LoVo (cell line): ENCODE results near the gene NALCN.

ENCODE experiments used
- DNase-seq: peaks from one replicate; pipeline ENCODE4 v3.0.0-alpha.2; 2016; ENCODE audit warnings: low spot score

Gene NALCN

GRCh38 chr13:101205408-101205807 is 210.9 kb downstream of the NALCN start:
- DNase-seq: no peak

GRCh38 chr13:101204270-101205020 is 211.9 kb downstream of the NALCN start:
- DNase-seq: no peak

- DNase-seq: no peak
Measured at GRCh38 chr13:101202590-101202989, 213.7 kb downstream of the NALCN start.

- no peak for DNase-seq
Measured at GRCh38 chr13:101190976-101191375, 225.3 kb downstream of the NALCN start.

- no peak for DNase-seq
Measured at GRCh38 chr13:101190337-101190736, 226.0 kb downstream of the NALCN start.

GRCh38 chr13:101185606-101186005 is 230.7 kb downstream of the NALCN start:
- no peak for DNase-seq

- no peak for DNase-seq
Measured at GRCh38 chr13:101181076-101181685, 235.1 kb downstream of the NALCN start.

GRCh38 chr13:101179021-101179420 is 237.3 kb downstream of the NALCN start:
- no peak for DNase-seq

- DNase-seq: no peak
Measured at GRCh38 chr13:101178406-101178805, 237.9 kb downstream of the NALCN start.

GRCh38 chr13:101170306-101170705 is 246.0 kb downstream of the NALCN start:
- DNase-seq: no peak

- DNase-seq: no peak
Measured at GRCh38 chr13:101157261-101157660, 259.0 kb downstream of the NALCN start.

- no peak for DNase-seq
Measured at GRCh38 chr13:101155920-101156319, 260.4 kb downstream of the NALCN start.

- DNase-seq: no peak
Measured at GRCh38 chr13:101152184-101152583, 264.1 kb downstream of the NALCN start.

- no peak for DNase-seq
Measured at GRCh38 chr13:101150998-101151397, 265.3 kb downstream of the NALCN start.

GRCh38 chr13:101149735-101150384 is 266.4 kb downstream of the NALCN start:
- no peak for DNase-seq

GRCh38 chr13:101146101-101146898 is 270.0 kb downstream of the NALCN start:
- no peak for DNase-seq

- DNase-seq: peak; percentile 60
Measured at GRCh38 chr13:101144808-101145419, 271.4 kb downstream of the NALCN start.

GRCh38 chr13:101140936-101141335 is 275.4 kb downstream of the NALCN start:
- DNase-seq: no peak

GRCh38 chr13:101140087-101140770 is 276.1 kb downstream of the NALCN start:
- DNase-seq: no peak

- no peak for DNase-seq
Measured at GRCh38 chr13:101139081-101139480, 277.2 kb downstream of the NALCN start.

GRCh38 chr13:101127741-101128353 is 288.5 kb downstream of the NALCN start:
- peak; percentile 47 for DNase-seq
